Measurements from ENCODE around the gene CHPT1.
A peak's percentile ranks its signal among the peaks of the same experiment; 100 is the strongest.
"Not testable (repeated sequence)": the region's sequence is repeated elsewhere in the genome, so short reads cannot be mapped to it uniquely, and the experiment has no call there.

The CHPT1 gene

GRCh38 chr12:101697197-101697929, at the start of gene CHPT1:
CHPT1 (plus strand) TSS chr12:101697640; CDS start chr12:101697862, 222 bp downstream.
- H3K27ac ChIP-seq (ENCODE audit: low read depth, low read length), result peak within 1 kb of the TSS; percentile 7
- H3K4me3 ChIP-seq (ENCODE audit: low read depth, low read length), result peak within 1 kb of the TSS; percentile 86
- peaks cover 13% of the 10 kb centered on the region for H3K4me1 ChIP-seq (ENCODE audit: control insufficient read depth, insufficient read depth, low read length)
- H3K27me3 ChIP-seq (ENCODE audit: control insufficient read depth, insufficient read depth, low read length), result peaks cover 19% of the 10 kb centered on the region
- H3K9me3 ChIP-seq (ENCODE audit: control insufficient read depth, insufficient read depth, low read length), result no peaks in the 10 kb centered on the region
- H3K9ac ChIP-seq (ENCODE audit: low read depth, low read length), result peak within 1 kb of the TSS; percentile 81
- no peaks in the 10 kb centered on the region for H3K36me3 ChIP-seq (ENCODE audit: control insufficient read depth, insufficient read depth, low read length)

GRCh38 chr12:101647711-101648110, 49.7 kb upstream of the CHPT1 start:
- Histone ChIP-seq H3K27me3 (ENCODE audit: control insufficient read depth, insufficient read depth, low read length) (peaks cover 10% of the 10 kb centered on the region), H3K27ac (ENCODE audit: low read depth, low read length) (no peak overlapping the region), H3K9me3 (ENCODE audit: control insufficient read depth, insufficient read depth, low read length) (no peaks in the 10 kb centered on the region), H3K4me1 (ENCODE audit: control insufficient read depth, insufficient read depth, low read length) (0 out of 2 replicates have a peak, but pooled peaks cover 2% of the 10 kb centered on the region), H3K4me3 (ENCODE audit: low read depth, low read length) (no peak overlapping the region), H3K9ac (ENCODE audit: low read depth, low read length) (no peak overlapping the region), H3K36me3 (ENCODE audit: control insufficient read depth, insufficient read depth, low read length) (no peaks in the 10 kb centered on the region)

- no peaks in the 10 kb centered on the region for H3K9me3 ChIP-seq (ENCODE audit: control insufficient read depth, insufficient read depth, low read length)
- H3K36me3 ChIP-seq (ENCODE audit: control insufficient read depth, insufficient read depth, low read length), result no peaks in the 10 kb centered on the region
- H3K27ac ChIP-seq (ENCODE audit: low read depth, low read length), result no peak overlapping the region
- H3K27me3 ChIP-seq (ENCODE audit: control insufficient read depth, insufficient read depth, low read length), result peaks cover 6% of the 10 kb centered on the region
- no peaks in the 10 kb centered on the region for H3K4me1 ChIP-seq (ENCODE audit: control insufficient read depth, insufficient read depth, low read length)
- H3K4me3 ChIP-seq (ENCODE audit: low read depth, low read length), result no peak overlapping the region
- no peak overlapping the region for H3K9ac ChIP-seq (ENCODE audit: low read depth, low read length)
Measured at GRCh38 chr12:101648195-101648594, 49.2 kb upstream of the CHPT1 start.

GRCh38 chr12:101650346-101651117, 46.9 kb upstream of the CHPT1 start:
- Histone ChIP-seq H3K4me3 (ENCODE audit: low read depth, low read length) (no peak overlapping the region), H3K27me3 (ENCODE audit: control insufficient read depth, insufficient read depth, low read length) (no peaks in the 10 kb centered on the region), H3K9ac (ENCODE audit: low read depth, low read length) (no peak overlapping the region), H3K27ac (ENCODE audit: low read depth, low read length) (no peak overlapping the region), H3K36me3 (ENCODE audit: control insufficient read depth, insufficient read depth, low read length) (no peaks in the 10 kb centered on the region), H3K9me3 (ENCODE audit: control insufficient read depth, insufficient read depth, low read length) (no peaks in the 10 kb centered on the region), H3K4me1 (ENCODE audit: control insufficient read depth, insufficient read depth, low read length) (no peaks in the 10 kb centered on the region)

- Histone ChIP-seq H3K27me3 (ENCODE audit: control insufficient read depth, insufficient read depth, low read length) (no peaks in the 10 kb centered on the region), H3K36me3 (ENCODE audit: control insufficient read depth, insufficient read depth, low read length) (no peaks in the 10 kb centered on the region), H3K4me1 (ENCODE audit: control insufficient read depth, insufficient read depth, low read length) (no peaks in the 10 kb centered on the region), H3K9ac (ENCODE audit: low read depth, low read length) (no peak overlapping the region), H3K9me3 (ENCODE audit: control insufficient read depth, insufficient read depth, low read length) (no peaks in the 10 kb centered on the region), H3K27ac (ENCODE audit: low read depth, low read length) (no peak overlapping the region), H3K4me3 (ENCODE audit: low read depth, low read length) (no peak overlapping the region)
Measured at GRCh38 chr12:101653030-101653429, 44.4 kb upstream of the CHPT1 start.

- no peak overlapping the region for H3K9ac ChIP-seq (ENCODE audit: low read depth, low read length)
Measured at GRCh38 chr12:101653503-101653902, 43.9 kb upstream of the CHPT1 start.

GRCh38 chr12:101654442-101654841, 43.0 kb upstream of the CHPT1 start:
- H3K4me3 ChIP-seq (ENCODE audit: low read depth, low read length), result no peak overlapping the region
- no peaks in the 10 kb centered on the region for H3K36me3 ChIP-seq (ENCODE audit: control insufficient read depth, insufficient read depth, low read length)
- H3K27ac ChIP-seq (ENCODE audit: low read depth, low read length), result no peak overlapping the region
- H3K9me3 ChIP-seq (ENCODE audit: control insufficient read depth, insufficient read depth, low read length), result no peaks in the 10 kb centered on the region
- H3K4me1 ChIP-seq (ENCODE audit: control insufficient read depth, insufficient read depth, low read length), result no peaks in the 10 kb centered on the region
- H3K27me3 ChIP-seq (ENCODE audit: control insufficient read depth, insufficient read depth, low read length), result no peaks in the 10 kb centered on the region
- H3K9ac ChIP-seq (ENCODE audit: low read depth, low read length), result no peak overlapping the region

More at GRCh38 chr12:101653503-101653902, 43.9 kb upstream of the CHPT1 start:
- H3K4me3 ChIP-seq (ENCODE audit: low read depth, low read length), result no peak overlapping the region
- H3K36me3 ChIP-seq (ENCODE audit: control insufficient read depth, insufficient read depth, low read length), result no peaks in the 10 kb centered on the region
- H3K9me3 ChIP-seq (ENCODE audit: control insufficient read depth, insufficient read depth, low read length), result no peaks in the 10 kb centered on the region
- no peak overlapping the region for H3K27ac ChIP-seq (ENCODE audit: low read depth, low read length)
- no peaks in the 10 kb centered on the region for H3K4me1 ChIP-seq (ENCODE audit: control insufficient read depth, insufficient read depth, low read length)
- H3K27me3 ChIP-seq (ENCODE audit: control insufficient read depth, insufficient read depth, low read length), result no peaks in the 10 kb centered on the region

GRCh38 chr12:101655393-101655792, 42.0 kb upstream of the CHPT1 start:
- H3K4me3 ChIP-seq (ENCODE audit: low read depth, low read length), result no peak overlapping the region
- no peaks in the 10 kb centered on the region for H3K9me3 ChIP-seq (ENCODE audit: control insufficient read depth, insufficient read depth, low read length)
- H3K9ac ChIP-seq (ENCODE audit: low read depth, low read length), result no peak overlapping the region
- H3K36me3 ChIP-seq (ENCODE audit: control insufficient read depth, insufficient read depth, low read length), result no peaks in the 10 kb centered on the region
- no peak overlapping the region for H3K27ac ChIP-seq (ENCODE audit: low read depth, low read length)
- H3K4me1 ChIP-seq (ENCODE audit: control insufficient read depth, insufficient read depth, low read length), result no peaks in the 10 kb centered on the region
- H3K27me3 ChIP-seq (ENCODE audit: control insufficient read depth, insufficient read depth, low read length), result no peaks in the 10 kb centered on the region

- H3K9me3 ChIP-seq (ENCODE audit: control insufficient read depth, insufficient read depth, low read length); H3K27me3 ChIP-seq (ENCODE audit: control insufficient read depth, insufficient read depth, low read length); H3K4me3 ChIP-seq (ENCODE audit: low read depth, low read length); H3K36me3 ChIP-seq (ENCODE audit: control insufficient read depth, insufficient read depth, low read length); H3K27ac ChIP-seq (ENCODE audit: low read depth, low read length); H3K9ac ChIP-seq (ENCODE audit: low read depth, low read length): not testable (repeated sequence)
- peaks cover 15% of the 10 kb centered on the region for H3K4me1 ChIP-seq (ENCODE audit: control insufficient read depth, insufficient read depth, low read length)
Measured at GRCh38 chr12:101660662-101661061, 36.8 kb upstream of the CHPT1 start.

GRCh38 chr12:101663298-101663697, 34.1 kb upstream of the CHPT1 start:
- no peaks in the 10 kb centered on the region for H3K36me3 ChIP-seq (ENCODE audit: control insufficient read depth, insufficient read depth, low read length)
- no peak overlapping the region for H3K9ac ChIP-seq (ENCODE audit: low read depth, low read length)
- no peak overlapping the region for H3K4me3 ChIP-seq (ENCODE audit: low read depth, low read length)
- no peaks in the 10 kb centered on the region for H3K27me3 ChIP-seq (ENCODE audit: control insufficient read depth, insufficient read depth, low read length)
- H3K9me3 ChIP-seq (ENCODE audit: control insufficient read depth, insufficient read depth, low read length), result no peaks in the 10 kb centered on the region
- H3K4me1 ChIP-seq (ENCODE audit: control insufficient read depth, insufficient read depth, low read length), result peaks cover 25% of the 10 kb centered on the region
- no peak overlapping the region for H3K27ac ChIP-seq (ENCODE audit: low read depth, low read length)

GRCh38 chr12:101664992-101665391, 32.4 kb upstream of the CHPT1 start:
- H3K27ac ChIP-seq (ENCODE audit: low read depth, low read length), result no peak overlapping the region
- H3K4me1 ChIP-seq (ENCODE audit: control insufficient read depth, insufficient read depth, low read length), result peaks cover 25% of the 10 kb centered on the region
- no peaks in the 10 kb centered on the region for H3K9me3 ChIP-seq (ENCODE audit: control insufficient read depth, insufficient read depth, low read length)
- no peak overlapping the region for H3K4me3 ChIP-seq (ENCODE audit: low read depth, low read length)
- H3K27me3 ChIP-seq (ENCODE audit: control insufficient read depth, insufficient read depth, low read length), result no peaks in the 10 kb centered on the region
- no peaks in the 10 kb centered on the region for H3K36me3 ChIP-seq (ENCODE audit: control insufficient read depth, insufficient read depth, low read length)
- no peak overlapping the region for H3K9ac ChIP-seq (ENCODE audit: low read depth, low read length)

All from HUES48 (cell line).